GM19452 (cell line): Measurements from ENCODE around the gene AHRR.

ENCODE experiments used
- ATAC-seq: cut with Tn5 transposase; IDR thresholded peaks from one replicate; pipeline ENCODE4 v1.9.1; 2021; ENCODE audit not compliant: unreplicated experiment

Gene AHRR

DNA sequence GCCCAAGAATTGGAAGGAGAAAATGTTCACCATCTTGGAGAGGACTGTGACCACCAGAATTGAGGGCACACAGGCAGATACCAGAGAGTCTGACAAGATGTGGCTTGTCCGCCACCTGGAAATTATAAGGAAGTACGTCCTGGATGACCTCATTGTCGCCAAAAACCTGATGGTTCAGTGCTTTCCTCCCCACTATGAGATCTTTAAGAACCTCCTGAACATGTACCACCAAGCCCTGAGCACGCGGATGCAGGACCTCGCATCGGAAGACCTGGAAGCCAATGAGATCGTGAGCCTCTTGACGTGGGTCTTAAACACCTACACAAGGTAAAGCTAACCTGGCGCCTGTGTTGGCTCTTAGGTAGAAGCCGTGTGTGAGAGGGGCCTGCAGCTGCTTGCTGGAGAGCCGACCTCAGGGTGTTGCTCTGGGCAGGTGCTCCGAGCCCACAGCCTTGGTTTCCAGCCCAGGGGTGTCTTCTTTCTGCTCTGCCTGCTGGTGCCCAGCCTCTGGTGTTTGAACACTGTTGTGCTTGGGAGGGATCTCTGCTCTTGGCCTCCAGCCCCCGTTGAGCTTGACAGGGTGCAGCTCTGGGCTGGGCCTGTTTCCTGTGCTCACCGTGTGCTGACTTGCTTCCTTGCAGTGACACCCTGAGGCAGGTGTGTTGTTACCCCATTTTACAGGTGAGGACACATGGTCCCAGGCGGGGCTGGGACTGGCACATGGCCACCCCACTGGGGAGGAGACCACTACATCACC, 132.4 kb downstream of the AHRR start:
- no peak for ATAC-seq

DNA sequence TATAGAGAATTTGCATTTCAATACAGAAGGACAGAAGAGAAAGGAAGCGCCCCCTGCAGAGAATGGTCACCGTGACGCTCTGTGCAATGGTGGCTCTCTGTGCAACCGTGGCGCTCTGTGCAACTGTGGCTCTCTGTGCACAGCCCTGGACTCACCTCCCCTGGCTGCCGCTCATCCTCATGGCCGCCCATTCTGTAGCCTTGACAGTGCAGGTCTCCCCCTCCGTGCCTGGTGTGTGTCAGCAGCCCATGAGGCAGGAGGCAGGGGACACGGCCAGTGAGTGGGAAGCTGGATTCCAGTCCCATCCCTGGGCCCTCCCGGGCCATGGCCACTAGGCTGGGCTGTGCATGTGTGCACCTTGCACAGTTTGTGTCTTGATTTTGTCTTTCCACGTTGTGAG, 133.4 kb downstream of the AHRR start:
- no peak for ATAC-seq

DNA sequence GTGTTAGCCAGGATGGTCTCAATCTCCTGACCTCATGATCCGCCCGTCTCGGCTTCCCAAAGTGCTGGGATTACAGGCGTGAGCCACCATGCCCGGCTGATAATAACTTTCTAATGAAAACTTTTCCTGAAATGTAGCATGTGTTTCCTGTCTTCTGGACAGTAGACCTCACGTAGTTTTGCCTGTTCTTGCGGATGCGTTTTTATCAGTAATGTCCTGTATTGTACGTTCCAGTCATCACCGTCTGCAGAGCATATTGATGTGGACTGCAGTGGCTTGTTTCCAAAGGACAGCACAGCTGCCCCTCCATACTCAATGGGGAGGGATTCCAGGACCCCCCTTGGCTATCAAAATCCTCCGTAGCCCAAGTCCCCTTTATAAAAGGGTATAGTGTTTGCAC, 134.3 kb downstream of the AHRR start:
- no peak for ATAC-seq

DNA sequence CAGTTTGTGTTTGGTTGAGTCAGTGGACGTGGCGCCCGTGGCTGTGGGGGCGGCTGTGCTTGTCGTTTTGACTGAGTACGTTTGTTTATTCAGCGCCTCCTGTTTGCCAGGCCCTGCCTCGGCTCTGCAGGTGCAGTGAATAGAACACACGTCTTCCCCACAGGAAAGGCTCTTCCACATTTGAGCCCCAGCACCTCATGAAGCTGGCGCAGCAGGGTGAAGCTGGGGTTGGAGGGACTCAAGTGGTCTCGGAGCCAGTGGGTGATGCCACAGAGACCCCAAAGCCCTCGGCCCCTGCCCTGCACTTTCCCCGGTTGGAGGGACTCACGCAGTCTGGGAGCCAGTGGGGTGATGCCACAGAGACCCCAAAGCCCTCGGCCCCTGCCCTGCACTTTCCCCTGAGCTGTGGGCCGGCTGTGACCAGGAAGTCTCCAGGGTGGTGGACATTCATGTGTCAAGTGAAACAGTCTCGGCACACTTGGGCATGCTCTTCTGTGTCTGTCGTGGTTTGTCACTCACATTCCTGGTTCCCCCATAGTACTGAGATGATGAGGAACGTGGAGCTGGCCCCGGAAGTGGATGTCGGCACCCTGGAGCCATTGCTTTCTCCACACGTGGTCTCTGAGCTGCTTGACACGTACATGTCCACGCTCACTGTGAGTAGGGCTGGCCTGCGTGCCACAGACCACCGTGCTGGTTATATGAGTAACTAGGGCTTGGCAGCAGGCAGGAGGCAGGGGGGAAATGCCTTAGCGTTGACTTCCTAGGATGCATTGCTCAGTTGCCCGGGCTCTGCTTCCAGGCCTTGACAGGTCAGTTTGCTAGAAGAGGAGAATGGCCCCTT, 135.1 kb downstream of the AHRR start:
- no peak for ATAC-seq

DNA sequence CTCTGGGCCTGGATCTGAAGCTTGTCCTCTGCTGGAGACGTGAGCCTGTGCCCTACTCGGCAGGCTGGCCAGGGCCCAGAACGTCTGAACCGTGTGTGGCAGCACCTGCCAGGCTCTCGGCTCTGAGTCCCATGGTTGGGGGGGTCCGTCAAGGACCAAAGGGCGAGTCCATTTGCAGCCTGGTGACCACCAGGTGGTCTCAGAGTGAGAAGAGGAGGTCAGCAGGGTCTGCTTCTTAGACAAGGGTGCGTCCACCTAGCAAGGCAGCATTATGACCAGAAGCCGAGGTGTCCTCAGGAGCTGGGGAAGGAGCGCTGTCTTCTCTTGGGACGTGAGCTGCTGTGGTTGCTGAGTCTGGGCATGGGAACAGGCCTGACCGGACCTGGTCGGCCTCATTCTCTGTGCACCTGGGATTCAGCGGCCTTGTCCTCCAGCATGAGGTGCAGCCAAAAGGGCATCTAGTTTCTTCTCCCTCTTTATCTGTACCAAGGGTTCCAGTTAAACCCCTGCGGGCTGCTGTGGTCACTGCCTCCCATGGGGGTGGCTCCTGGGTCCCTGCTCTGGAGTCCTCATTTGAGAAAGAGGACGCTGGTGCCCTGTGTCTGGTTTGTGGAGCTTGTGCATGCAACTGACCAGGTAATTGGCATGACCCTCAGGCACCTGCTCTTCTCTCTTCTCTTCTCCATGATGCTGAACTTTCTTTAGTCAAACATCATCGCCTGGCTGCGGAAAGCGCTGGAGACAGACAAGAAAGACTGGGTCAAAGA, 135.9 kb downstream of the AHRR start:
- ATAC-seq = no peak

DNA sequence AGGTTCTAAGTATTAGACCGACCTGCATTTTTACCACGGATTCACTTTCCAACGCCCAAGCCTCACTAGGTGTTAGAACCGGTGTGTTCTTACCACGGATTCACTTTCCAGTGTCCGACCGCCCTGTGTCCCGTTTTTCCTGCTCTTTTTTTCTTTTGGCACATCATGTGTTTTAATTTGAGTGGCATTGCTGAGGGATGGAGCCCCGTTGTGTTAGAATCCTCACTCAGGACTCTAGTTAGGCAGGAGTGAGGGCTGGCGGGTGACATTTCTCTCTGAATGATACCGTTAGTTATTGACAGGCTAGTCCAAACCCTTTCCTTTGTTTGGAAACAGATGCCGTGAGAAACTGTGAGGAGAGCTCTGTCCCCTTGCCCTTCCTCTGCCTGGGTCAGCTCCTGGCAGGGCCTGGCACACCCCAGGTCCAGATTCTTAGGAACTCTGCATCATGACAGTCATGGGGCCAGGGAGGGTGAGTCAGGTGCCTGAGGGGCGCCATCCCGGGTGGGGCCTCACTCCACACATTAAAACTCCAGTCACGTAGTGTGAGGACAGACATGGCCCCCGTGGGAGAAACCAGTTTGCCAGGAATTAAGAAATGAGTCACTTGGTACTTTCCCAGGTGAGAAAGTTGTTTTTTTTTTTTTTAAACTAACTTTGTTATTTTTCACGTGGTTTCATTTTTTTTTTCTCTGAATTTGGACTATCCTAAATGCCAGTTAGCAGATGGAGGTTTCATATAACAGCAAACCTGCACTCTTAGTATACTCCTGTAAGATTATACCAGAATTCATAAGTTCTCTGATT, 137.2 kb downstream of the AHRR start:
- no peak for ATAC-seq

DNA sequence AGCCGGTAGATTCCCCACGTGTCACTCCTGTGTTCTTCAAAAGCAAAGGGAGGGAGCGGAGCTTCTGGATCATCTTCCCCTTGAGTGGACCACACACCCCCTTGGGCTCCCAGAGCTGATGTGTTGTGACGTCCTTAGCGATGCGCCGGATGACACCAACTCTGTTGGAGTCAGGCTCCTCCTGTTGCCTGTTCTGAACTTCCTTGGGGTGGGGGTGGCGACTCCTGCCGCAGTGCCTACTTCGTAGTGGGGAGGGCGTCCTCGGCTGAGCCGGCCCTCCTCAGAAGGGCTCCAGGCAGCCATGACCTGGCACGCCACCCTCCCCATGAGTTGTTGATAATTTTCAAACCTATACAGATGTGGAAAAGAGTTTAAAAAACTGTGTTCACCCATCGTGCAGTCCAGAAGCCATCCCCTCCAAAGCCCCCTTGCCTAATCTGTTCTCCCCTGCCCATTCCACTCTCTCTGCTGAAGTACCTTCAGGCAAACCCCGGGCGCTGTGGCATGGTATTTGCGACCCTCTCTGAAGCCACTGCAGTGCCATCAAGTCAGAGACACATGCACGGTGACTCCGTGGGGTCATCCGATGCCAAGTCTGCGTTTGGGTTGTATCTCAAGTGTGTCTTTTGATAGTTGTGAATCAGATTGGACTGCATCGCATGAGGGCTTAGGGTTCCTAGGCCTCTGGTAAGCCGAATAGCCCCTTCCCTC, 138.2 kb downstream of the AHRR start:
- no peak for ATAC-seq

DNA sequence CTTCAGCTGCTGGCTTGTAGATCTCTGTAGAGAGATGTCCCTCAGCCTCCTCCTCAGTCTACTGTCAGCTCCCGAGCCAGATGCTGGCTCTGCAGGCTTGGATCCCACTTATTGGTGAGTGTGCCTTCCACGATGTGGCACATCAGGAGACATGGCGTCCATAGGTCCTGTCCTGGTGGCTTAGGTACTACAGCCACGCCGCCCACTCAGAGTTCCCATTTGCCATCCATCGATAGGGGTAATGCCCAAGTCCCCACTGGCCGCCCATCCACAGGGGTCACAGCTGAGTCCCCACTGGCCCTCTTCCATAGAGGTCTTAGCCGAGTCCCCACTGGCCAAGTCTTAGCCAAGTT, 138.7 kb downstream of the AHRR start:
- no peak for ATAC-seq

DNA sequence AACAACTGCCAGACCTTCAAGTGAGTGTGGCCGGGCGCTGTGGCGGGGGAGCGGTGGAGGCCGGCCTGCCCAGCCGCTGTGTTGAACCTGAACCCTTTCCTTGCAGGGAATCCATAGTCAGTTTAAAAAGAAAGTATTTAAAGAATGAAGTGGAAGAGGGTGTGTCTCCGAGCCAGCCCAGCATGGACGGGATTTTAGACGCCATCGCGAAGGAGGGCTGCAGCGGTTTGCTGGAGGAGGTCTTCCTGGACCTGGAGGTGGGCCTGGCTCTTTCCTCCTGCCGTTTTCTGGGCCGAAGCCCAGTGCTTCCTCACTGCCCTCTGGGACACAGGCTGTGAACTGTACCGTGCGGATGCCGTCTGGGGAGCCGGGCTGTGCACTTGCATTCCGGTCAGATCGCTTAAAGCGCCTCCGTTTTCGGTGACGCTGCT, 140.6 kb downstream of the AHRR start:
- no peak for ATAC-seq

DNA sequence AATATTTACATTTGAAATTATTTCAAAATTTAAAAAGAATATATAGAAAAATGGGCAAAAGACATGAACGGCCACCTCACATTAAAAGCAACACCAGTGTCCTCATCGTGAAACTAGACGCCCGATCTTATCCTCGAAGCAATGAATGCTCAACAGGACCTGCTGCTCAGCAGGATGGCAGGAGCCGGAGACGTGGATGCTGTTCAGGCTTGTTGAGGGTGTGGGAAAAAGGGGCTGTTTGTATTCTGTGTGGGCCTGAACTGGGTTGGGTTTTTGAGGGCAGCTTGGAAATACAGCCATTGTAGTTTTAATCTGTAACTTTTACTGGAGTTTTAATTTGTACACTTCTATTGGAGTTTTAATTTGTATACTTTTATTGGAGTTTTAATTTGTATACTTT, 141.8 kb downstream of the AHRR start:
- no peak for ATAC-seq

DNA sequence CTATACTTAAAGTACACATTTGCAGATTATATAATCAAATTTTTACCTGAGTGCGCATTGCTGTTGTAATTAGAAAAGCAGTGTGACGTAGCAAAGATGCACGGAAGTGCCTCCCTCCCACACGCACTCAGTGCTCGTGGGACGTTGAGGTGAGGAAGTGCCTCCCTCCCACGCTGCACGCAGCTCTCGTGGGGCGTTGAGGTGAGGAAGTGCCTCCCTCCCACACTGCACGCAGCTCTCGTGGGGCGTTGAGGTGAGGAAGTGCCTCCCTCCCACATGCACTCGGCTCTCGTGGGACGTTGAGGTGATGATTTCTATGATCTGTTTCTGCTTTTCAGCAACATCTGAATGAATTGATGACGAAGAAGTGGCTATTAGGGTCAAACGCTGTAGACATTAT, 142.4 kb downstream of the AHRR start:
- no peak for ATAC-seq

DNA sequence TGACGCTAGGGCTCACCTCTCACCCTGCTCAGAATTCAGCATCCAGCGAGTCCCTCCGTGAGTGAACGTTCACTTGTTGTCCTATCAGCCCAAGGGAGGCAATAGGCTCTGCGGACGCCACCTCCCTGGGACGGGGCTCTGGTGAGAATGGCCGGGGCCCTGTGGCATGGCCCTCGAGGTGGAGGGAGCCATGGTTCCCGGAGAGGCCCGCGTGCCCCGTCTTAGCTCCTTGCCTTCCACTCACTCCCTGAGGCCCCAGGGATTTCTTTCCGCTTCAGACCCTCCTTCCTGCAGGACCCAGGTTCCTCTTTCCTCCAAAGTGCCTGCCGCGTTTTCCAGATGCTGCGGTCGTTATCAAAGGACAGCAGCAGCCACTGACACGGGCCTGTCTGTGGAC, 142.9 kb downstream of the AHRR start:
- no peak for ATAC-seq

DNA sequence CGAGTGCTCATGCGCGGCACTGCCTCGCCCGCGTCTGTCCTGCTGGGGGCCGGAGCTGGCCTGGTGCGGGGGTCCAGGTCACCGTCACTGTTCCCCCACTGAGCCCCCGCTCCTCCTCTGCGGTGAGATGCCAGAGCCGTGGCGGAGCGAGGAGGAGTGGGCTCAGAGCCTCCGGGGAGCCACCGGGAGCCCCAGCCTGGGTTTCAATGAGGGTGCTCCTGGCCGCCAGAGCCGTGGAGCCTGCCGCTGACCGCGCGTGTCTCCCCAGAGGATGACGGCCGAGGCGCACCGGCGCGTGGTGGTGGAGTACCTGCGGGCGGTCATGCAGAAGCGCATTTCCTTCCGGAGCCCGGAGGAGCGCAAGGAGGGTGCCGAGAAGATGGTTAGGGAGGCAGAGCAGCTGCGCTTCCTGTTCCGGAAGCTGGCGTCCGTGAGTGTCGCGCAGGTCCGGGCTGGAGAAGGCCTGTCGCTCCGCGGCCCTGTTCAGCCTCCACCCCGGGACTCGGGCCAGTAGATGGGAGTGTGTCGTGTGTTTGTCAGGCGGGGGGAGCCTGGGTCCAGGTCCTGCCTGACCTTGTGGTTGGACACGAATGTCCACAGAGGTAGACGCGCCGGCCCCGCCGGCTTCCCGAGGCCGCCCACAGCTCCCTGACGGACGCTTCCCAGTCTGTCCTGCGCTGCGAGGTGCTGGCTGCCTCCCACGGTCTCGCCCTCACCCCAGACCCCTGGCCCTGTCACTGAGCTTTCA, 143.5 kb downstream of the AHRR start:
- ATAC-seq = no peak

DNA sequence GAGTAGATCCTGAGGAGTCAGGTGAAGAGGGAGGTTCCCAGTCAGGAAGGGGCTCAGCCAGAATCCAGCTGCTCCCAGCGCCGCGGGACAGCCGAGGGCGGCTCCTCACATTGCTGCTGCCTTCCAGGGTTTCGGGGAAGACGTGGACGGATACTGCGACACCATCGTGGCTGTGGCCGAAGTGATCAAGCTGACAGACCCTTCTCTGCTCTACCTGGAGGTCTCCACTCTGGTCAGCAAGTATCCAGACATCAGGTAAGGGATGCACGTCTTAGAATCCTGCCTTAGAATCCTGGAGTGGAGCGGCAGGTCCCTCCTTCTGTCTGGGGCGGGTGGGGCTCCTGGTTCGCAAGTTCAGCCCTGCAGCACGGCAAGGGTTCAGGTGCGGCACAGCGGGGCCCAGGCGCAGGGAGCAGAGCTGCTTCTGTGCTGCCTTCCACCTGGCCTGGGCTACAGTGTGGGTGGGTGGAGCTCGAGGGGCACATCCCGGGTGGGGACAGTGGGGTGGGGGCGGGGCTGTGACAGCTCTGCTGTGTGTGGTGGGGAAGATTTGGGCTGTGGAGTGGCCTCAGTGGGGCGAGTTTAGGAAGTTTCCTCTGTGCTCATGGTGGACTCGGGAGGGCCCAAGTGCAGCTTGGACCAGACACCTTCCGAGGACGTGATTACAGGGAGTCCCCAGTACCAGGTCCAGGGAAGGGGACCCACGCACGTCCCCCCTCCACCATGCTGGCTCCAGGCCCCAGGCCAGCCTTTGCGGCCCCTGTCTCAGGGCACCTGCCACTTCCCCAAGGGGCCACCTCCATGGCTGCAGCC, 144.3 kb downstream of the AHRR start:
- no peak for ATAC-seq

DNA sequence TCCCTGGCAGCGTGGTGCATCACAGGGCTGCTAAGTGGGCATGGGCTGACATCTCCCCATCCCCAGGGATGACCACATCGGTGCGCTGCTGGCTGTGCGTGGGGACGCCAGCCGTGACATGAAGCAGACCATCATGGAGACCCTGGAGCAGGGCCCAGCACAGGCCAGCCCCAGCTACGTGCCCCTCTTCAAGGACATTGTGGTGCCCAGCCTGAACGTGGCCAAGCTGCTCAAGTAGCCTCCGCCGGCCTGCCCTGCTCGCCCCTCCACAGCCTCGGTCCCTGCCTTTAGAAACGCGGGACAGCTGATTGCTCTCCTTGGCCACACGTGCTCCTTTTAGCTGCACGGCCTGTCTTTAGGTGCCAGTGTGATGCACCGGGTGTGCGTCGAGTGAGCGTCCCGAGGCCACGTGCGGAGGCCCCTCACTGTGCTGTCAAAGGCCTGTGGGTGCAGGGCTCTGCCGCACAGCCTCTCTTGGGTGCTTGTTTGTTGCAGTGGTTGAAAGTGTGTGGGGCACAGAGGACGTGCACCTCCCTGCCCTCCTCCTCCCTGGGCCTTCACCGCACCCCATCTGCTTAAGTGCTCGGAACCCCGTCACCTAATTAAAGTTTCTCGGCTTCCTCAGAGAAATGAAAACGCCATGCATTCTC, 145.3 kb downstream of the AHRR start:
- ATAC-seq = no peak

DNA sequence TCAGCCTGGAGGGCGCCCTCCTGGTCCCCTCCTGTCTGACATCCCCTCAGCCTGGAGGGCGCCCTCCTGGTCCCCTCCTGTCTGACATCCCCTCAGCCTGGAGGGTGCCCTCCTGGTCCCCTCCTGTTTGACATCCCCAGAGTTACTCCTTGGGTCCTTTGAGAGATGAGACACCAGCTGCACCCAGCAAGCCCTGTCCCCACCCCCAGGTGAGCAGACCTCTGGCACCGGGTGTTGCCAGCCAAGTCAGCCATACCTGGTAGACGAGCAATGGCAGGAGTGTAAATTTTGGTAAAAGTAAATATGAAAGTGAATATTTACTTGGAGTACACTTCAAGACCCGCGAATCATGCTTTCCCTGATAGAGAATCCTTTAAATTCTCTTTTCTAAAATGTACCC, 146.9 kb downstream of the AHRR start:
- ATAC-seq = no peak

DNA sequence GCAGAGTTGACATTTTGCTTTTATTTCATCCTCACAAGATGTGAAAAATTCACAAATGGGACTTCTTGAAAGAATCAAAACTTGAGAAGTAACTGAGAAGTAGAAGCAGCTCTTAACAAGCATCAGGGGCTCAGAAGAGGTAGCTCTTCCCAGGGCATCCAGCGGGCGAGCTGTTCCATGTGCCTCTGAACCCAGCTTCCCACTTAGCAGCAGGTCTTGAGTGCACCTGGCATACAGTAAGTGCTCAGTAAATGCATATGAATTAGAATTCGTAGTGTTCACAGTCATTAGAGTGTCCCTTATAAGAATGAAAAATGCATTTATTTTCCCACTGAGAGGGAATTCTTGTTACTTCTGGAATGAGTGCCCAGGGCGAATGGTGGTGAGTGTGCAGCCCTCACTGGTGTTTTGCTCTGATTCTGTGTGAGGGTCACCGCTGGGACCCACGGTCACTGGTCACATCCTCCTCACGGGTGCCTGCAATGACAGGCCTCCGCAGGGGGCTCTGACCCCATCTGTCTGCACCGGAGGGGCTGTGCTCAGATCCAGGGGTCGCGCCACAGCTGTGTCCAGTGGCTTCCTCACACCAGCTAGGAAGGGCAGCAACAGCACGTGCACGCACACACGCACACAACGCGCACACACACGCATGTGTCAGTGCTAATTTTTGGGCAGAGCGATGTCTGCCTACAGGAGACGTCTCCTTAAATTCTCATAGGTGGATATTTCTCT, 148.4 kb downstream of the AHRR start:
- no peak for ATAC-seq
